ENCODE results near the gene C2orf81. TPM values are rescaled to one million over a fixed set of nuclear protein-coding genes. Genes with fewer than 3 reads are reported as not detected.
"Not testable (repeated sequence)": the region's sequence is repeated elsewhere in the genome, so short reads cannot be mapped to it uniquely, and the experiment has no call there.

The C2orf81 gene
- total RNA-seq (2022): 4.0 and 5.7 TPM in 2 replicates
- percentile 40 among the genes with signal in this experiment for Bru-seq, nascent RNA
- percentile 63 among the genes with signal in this experiment for BruChase-seq, experiment 1, labeled RNA remaining after a 6-hour chase
- percentile 51 among the genes with signal in this experiment for BruChase-seq, experiment 2, labeled RNA remaining after a 2-hour chase
- long read RNA-seq, partial matches to known transcripts: 0 of 1 reads
- long read RNA-seq, other reads (novel, unspliced or antisense): 1 of 1 reads

GRCh38 chr2:74421221-74421870 lies at the start of gene C2orf81, which contains the start of gene WDR54:
Gene C2orf81 (minus strand): TSS chr2:74421619. CDS start chr2:74421560, 59 bp downstream.
Gene WDR54 (plus strand): TSS chr2:74421730. CDS start chr2:74422154, 424 bp downstream.
- CTCF ChIA-PET: interaction anchor here (1.2 to 1.4 kb wide), 3 partner anchors 19 to 30 kb away, joined by 3 to 8 read pairs (median 4); no protein-coding TSS in a partner anchor
- Mint-ChIP-seq H3K27ac (ENCODE audit: unreplicated experiment) (peak within 1 kb of the TSS; percentile 96), H3K36me3 (ENCODE audit: insufficient read depth, unreplicated experiment) (peaks cover 58% of the 10 kb centered on the region), H3K9me3 (ENCODE audit: low read depth, unreplicated experiment) (no peaks in the 10 kb centered on the region), H3K4me1 (ENCODE audit: low read depth, unreplicated experiment) (peaks cover 35% of the 10 kb centered on the region), H3K27me3 (ENCODE audit: unreplicated experiment) (no peaks in the 10 kb centered on the region), H3K4me3 (ENCODE audit: low read depth, unreplicated experiment) (peak within 1 kb of the TSS; percentile 99)
- BruUV-seq (replicated peaks): no TSS peak
- no peak for TF ChIP-seq CTCF (IDR thresholded peaks at IDR 0.05; ENCODE audit: unreplicated experiment)
- intact Hi-C loops (cut with micrococcal nuclease; ENCODE audit: unreplicated experiment): no loop called here
- peak; percentile 95 for DNase-seq

- BruUV-seq (replicated peaks); H3K4me1 Mint-ChIP-seq (ENCODE audit: low read depth, unreplicated experiment); DNase-seq; H3K27me3 Mint-ChIP-seq (ENCODE audit: unreplicated experiment); intact Hi-C loops (cut with micrococcal nuclease; ENCODE audit: unreplicated experiment); H3K9me3 Mint-ChIP-seq (ENCODE audit: low read depth, unreplicated experiment); CTCF ChIA-PET: not testable (repeated sequence)
- peak overlapping the region; percentile 26 for H3K4me3 Mint-ChIP-seq (ENCODE audit: low read depth, unreplicated experiment)
- peak overlapping the region; percentile 60 for H3K27ac Mint-ChIP-seq (ENCODE audit: unreplicated experiment)
- peaks cover 48% of the 10 kb centered on the region for H3K36me3 Mint-ChIP-seq (ENCODE audit: insufficient read depth, unreplicated experiment)
These were observed 49.3 kb upstream of the C2orf81 start for GRCh38 chr2:74470742-74471141.

- Mint-ChIP-seq H3K36me3 (ENCODE audit: insufficient read depth, unreplicated experiment) (peaks cover 65% of the 10 kb centered on the region), H3K4me3 (ENCODE audit: low read depth, unreplicated experiment) (peak overlapping the region; percentile 94), H3K4me1 (ENCODE audit: low read depth, unreplicated experiment) (peaks cover 11% of the 10 kb centered on the region), H3K9me3 (ENCODE audit: low read depth, unreplicated experiment) (no peaks in the 10 kb centered on the region), H3K27me3 (ENCODE audit: unreplicated experiment) (no peaks in the 10 kb centered on the region), H3K27ac (ENCODE audit: unreplicated experiment) (peak overlapping the region; percentile 93)
- CTCF ChIA-PET: no interaction called here
- no peak for DNase-seq
- BruUV-seq (replicated peaks): no TSS peak
- intact Hi-C loops (cut with micrococcal nuclease; ENCODE audit: unreplicated experiment): no loop called here
- no peak for TF ChIP-seq CTCF (IDR thresholded peaks at IDR 0.05; ENCODE audit: unreplicated experiment)
These were observed 43.0 kb upstream of the C2orf81 start for GRCh38 chr2:74464406-74464805.

- Mint-ChIP-seq H3K4me3 (ENCODE audit: low read depth, unreplicated experiment) (no peak overlapping the region), H3K27ac (ENCODE audit: unreplicated experiment) (no peak overlapping the region), H3K36me3 (ENCODE audit: insufficient read depth, unreplicated experiment) (peaks cover 82% of the 10 kb centered on the region), H3K4me1 (ENCODE audit: low read depth, unreplicated experiment) (peaks cover 14% of the 10 kb centered on the region), H3K9me3 (ENCODE audit: low read depth, unreplicated experiment) (no peaks in the 10 kb centered on the region), H3K27me3 (ENCODE audit: unreplicated experiment) (no peaks in the 10 kb centered on the region)
- CTCF ChIA-PET: no interaction called here
- no peak for DNase-seq
- BruUV-seq (replicated peaks): no TSS peak
- intact Hi-C loops (cut with micrococcal nuclease; ENCODE audit: unreplicated experiment): no loop called here
- no peak for TF ChIP-seq CTCF (IDR thresholded peaks at IDR 0.05; ENCODE audit: unreplicated experiment)
These were observed 41.3 kb upstream of the C2orf81 start for GRCh38 chr2:74462786-74463105.
